CD4-positive, alpha-beta T cell (primary cell): Measurements from ENCODE around the gene ASTN2. TPM values are rescaled to one million over a fixed set of nuclear protein-coding genes. Genes with fewer than 3 reads are reported as not detected.

Experiments used
- ATAC-seq: fragments of 200-7000 bp; cut with Tn5 transposase; one replicate; pipeline ENCODE4 v1.10.0; 2022; ENCODE audit warnings: mild to moderate bottlenecking; ENCODE audit not compliant: poor library complexity
- CTCF ChIA-PET: fragments of 350-600 bp; sonication (Branson Sonifier 250); formaldehyde crosslinking; loops from one replicate; lab custom pipeline; 2021; ENCODE audit warnings: antibody characterized with exemption, inconsistent platforms; lab: Charles Lee
- POLR2A ChIA-PET: fragments of 350-600 bp; sonication (Branson Sonifier 250); formaldehyde crosslinking; loops from one replicate; lab custom pipeline; 2021; ENCODE audit warnings: antibody characterized with exemption, inconsistent platforms; lab: Charles Lee
- DNase-seq, 14 experiments: peaks; one replicate each; pipeline ENCODE4 v3.0.0-alpha.2; 2013 to 2020; ENCODE audit warnings: mixed read lengths in 2 of 14
- H3K27ac ChIP-seq, 2 donors: one replicate each; pipeline versions ENCODE4 v1.5.1 to v1.7.0; 2013; ENCODE audit warnings: low read length in 2 of 2, low read depth in 1 of 2, mild to moderate bottlenecking in 1 of 2
- H3K27me3 ChIP-seq, 2 experiments: 1 replicate in 1 of 2; 2 replicates in 1 of 2; pipeline versions ENCODE4 v1.6.1 to v1.7.0; 2013; ENCODE audit warnings: low read length in 2 of 2, control low read depth in 1 of 2, mild to moderate bottlenecking in 1 of 2, moderate library complexity in 1 of 2; ENCODE audit not compliant: insufficient read depth in 2 of 2, control insufficient read depth in 1 of 2
- H3K36me3 ChIP-seq: one replicate; pipeline ENCODE4 v1.6.1; 2013; ENCODE audit warnings: low read length, control low read depth; ENCODE audit not compliant: insufficient read depth
- H3K4me1 ChIP-seq: one replicate; pipeline ENCODE4 v1.6.1; 2013; ENCODE audit warnings: low read length, control low read depth; ENCODE audit not compliant: insufficient read depth
- H3K4me3 ChIP-seq: one replicate; pipeline ENCODE4 v1.5.1; 2013; ENCODE audit warnings: mild to moderate bottlenecking, low read length, moderate library complexity
- H3K9me3 ChIP-seq, 2 experiments: 1 replicate in 1 of 2; 2 replicates in 1 of 2; pipeline versions ENCODE4 v1.6.1 to v1.7.0; 2013; ENCODE audit warnings: low read length in 2 of 2, mild to moderate bottlenecking in 2 of 2, control low read depth in 1 of 2, moderate library complexity in 1 of 2; ENCODE audit not compliant: control insufficient read depth in 1 of 2, insufficient read depth in 1 of 2
- H3K27ac Mint-ChIP-seq: one replicate; pipeline ENCODE4 v1.8.0; 2020; ENCODE audit warnings: mixed read lengths
- H3K27me3 Mint-ChIP-seq: one replicate; pipeline ENCODE4 v1.8.0; 2021; ENCODE audit warnings: mixed read lengths
- H3K36me3 Mint-ChIP-seq: one replicate; pipeline ENCODE4 v1.8.0; 2021; ENCODE audit warnings: low read depth, mixed read lengths
- H3K4me1 Mint-ChIP-seq: one replicate; pipeline ENCODE4 v1.8.0; 2021; ENCODE audit warnings: low read depth, mixed read lengths
- H3K4me3 Mint-ChIP-seq: one replicate; pipeline ENCODE4 v1.8.0; 2020; ENCODE audit warnings: mild to moderate bottlenecking, mixed read lengths
- H3K9me3 Mint-ChIP-seq: one replicate; pipeline ENCODE4 v1.8.0; 2020; ENCODE audit warnings: mixed read lengths
- CTCF ChIP-seq: fragments of 200-600 bp; IDR thresholded peaks from one replicate; pipeline ENCODE4 v1.8.0; 2022; ENCODE audit warnings: antibody characterized with exemption, mild to moderate bottlenecking
- intact Hi-C, 2 experiments: fragments of 100-400 bp; cut with DNase I in 1 of 2; cut with micrococcal nuclease in 1 of 2; formaldehyde crosslinking; loops; one replicate each; pipeline versions ENCODE4 v1.15.1 to v1.9.0; 2023 to 2025; cut with DNase I, micrococcal nuclease
- total RNA-seq, 174 experiments: library from RNA in 2 of 174; stranded (reverse) in 2 of 174; gene quantifications; one replicate each; pipeline ENCODE4 v1.2.3 and lab custom pipeline; 2021 to 2026

Gene ASTN2
- total RNA-seq, 2 experiments from 2014 or later: 2.3 to 2.4 TPM

- Histone ChIP-seq H3K27ac (no peak overlapping the region), H3K4me3 (no peak overlapping the region), H3K9me3 (no peaks in the 10 kb centered on the region), H3K4me1 (no peaks in the 10 kb centered on the region), H3K36me3 (no peaks in the 10 kb centered on the region), H3K27me3 (no peaks in the 10 kb centered on the region)
- Mint-ChIP-seq H3K9me3 (no peaks in the 10 kb centered on the region), H3K4me1 (no peaks in the 10 kb centered on the region), H3K27me3 (no peaks in the 10 kb centered on the region), H3K4me3 (no peak overlapping the region), H3K27ac (no peak overlapping the region), H3K36me3 (no peaks in the 10 kb centered on the region)
- no peak for TF ChIP-seq CTCF
- no peak for ATAC-seq
- DNase-seq: no peak
- intact Hi-C loops: loop anchor here (5.0 kb wide), 2 partner anchors 1980 to 2000 kb away; partner anchors contain the start of gene TEX48 (in 2 of the 2)
- ChIA-PET POLR2A (no interaction called here), CTCF (no interaction called here)
Measured at GRCh38 chr9:116662646-116663310, 752.1 kb downstream of the ASTN2 start.

GRCh38 chr9:116661037-116661954 is 753.6 kb downstream of the ASTN2 start:
- peak; percentile 59 for TF ChIP-seq CTCF
- H3K4me3 ChIP-seq: no peak overlapping the region
- DNase-seq: peak in 4 of 14 experiments; percentile 0 to 61 (median 45)
- H3K9me3 ChIP-seq: no peaks in the 10 kb centered on the region
- no peak overlapping the region for H3K4me3 Mint-ChIP-seq
- H3K36me3 Mint-ChIP-seq: no peaks in the 10 kb centered on the region
- no peaks in the 10 kb centered on the region for H3K36me3 ChIP-seq
- intact Hi-C loops: loop anchor here (2.0 to 5.0 kb wide), 3 partner anchors 1068 to 1999 kb away; partner anchors contain the start of gene TEX48 (in 2 of the 2)
- no peaks in the 10 kb centered on the region for H3K27me3 ChIP-seq
- no peaks in the 10 kb centered on the region for H3K4me1 ChIP-seq
- POLR2A ChIA-PET: no interaction called here
- no peak overlapping the region for H3K27ac ChIP-seq
- no peaks in the 10 kb centered on the region for H3K4me1 Mint-ChIP-seq
- H3K27me3 Mint-ChIP-seq: no peaks in the 10 kb centered on the region
- H3K9me3 Mint-ChIP-seq: no peaks in the 10 kb centered on the region
- ATAC-seq: no peak
- no peak overlapping the region for H3K27ac Mint-ChIP-seq
- CTCF ChIA-PET: no interaction called here

GRCh38 chr9:116658265-116658664 is 756.6 kb downstream of the ASTN2 start:
- Histone ChIP-seq H3K27me3 (no peaks in the 10 kb centered on the region), H3K36me3 (no peaks in the 10 kb centered on the region), H3K4me1 (no peaks in the 10 kb centered on the region), H3K27ac (no peak overlapping the region), H3K9me3 (no peaks in the 10 kb centered on the region), H3K4me3 (no peak overlapping the region)
- H3K4me3 Mint-ChIP-seq: no peak overlapping the region
- H3K9me3 Mint-ChIP-seq: no peaks in the 10 kb centered on the region
- TF ChIP-seq CTCF: no peak
- CTCF ChIA-PET: no interaction called here
- no peak overlapping the region for H3K27ac Mint-ChIP-seq
- POLR2A ChIA-PET: no interaction called here
- H3K36me3 Mint-ChIP-seq: no peaks in the 10 kb centered on the region
- no peaks in the 10 kb centered on the region for H3K4me1 Mint-ChIP-seq
- ATAC-seq (no peak), DNase-seq (no peak)
- no peaks in the 10 kb centered on the region for H3K27me3 Mint-ChIP-seq
- intact Hi-C loops: loop anchor here in 1 of 2 experiments (5.0 kb wide), 1 partner anchor 1066 kb away; no protein-coding TSS in a partner anchor
